Measurements from ENCODE around the gene MBD3L4.
A peak's percentile ranks its signal among the peaks of the same experiment; 100 is the strongest.
"Not testable (repeated sequence)": the region's sequence is repeated elsewhere in the genome, so short reads cannot be mapped to it uniquely, and the experiment has no call there.

MBD3L4 gene
- 0 reads per million in 18 experiments for total RNA-seq

DNA sequence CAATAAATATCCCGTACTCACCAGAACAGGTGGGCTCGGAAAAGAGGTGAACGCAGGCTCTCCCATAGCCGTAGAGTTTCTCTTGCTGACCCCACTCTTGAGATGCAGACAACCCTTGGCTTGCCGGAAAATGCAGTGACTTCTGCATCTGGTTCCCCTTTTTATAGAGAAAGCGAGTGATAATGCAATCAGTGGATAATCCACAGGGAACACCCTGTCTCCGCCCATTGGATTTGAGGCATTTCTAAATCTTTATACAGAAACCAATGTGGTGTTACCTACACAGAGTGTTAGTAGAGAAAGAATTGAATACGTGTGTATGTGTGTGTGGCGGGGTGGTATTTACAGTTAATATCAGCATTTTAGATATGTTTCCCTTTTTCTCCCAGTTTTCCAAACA, at the start of gene MBD3L4:
TSS of gene MBD3L4 (minus strand) at position 101 of the 400 bp plus-strand sequence. CDS start at position 66, 35 bp downstream.
- not testable (repeated sequence) for DNase-seq

DNA sequence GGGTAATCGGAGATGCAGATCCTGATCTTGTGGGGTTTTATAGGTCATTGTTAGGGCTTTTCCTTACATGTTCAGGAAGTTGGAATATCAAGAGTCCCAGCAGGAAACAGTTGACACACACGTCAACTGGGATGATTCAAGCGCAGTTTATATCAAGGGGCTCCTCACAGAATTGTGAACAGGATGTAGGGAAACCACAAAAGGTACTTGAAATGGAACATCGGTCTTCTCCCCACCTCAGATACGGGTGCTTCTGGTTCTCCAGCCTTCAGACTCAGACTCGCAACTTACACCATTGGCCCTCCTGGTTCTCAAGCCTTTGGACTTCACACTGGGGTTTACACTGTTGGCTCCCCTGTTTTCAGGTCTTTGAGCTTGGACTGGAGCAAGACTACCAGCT, 49.0 kb upstream of the MBD3L4 start:
- DNase-seq: no peak

DNA sequence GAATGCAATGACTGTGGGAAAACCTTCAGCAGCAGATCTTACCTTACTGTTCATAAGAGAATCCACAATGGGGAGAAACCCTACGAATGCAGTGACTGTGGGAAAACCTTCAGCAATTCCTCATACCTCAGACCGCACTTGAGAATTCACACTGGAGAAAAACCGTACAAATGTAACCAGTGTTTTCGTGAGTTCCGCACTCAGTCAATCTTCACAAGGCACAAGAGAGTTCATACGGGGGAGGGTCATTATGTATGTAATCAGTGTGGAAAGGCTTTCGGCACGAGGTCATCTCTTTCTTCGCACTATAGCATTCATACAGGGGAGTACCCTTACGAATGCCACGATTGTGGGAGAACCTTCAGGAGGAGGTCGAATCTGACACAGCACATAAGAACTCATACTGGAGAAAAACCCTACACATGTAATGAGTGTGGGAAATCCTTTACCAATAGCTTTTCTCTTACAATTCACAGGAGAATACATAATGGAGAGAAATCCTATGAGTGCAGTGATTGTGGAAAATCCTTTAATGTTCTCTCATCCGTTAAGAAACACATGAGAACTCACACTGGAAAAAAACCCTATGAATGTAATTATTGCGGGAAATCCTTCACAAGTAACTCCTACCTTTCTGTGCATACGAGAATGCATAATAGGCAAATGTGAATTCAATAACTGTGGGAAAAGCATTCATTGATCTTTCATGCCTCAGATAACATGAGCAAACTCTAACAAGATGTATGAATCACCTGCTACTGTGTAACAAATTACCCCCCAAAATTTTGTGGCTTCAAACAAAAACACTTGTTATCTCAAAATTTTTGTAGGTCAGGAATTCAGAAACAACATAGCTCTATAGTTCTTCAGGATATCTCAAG, 43.3 kb upstream of the MBD3L4 start:
- peak; percentile 19 to 21 for DNase-seq

DNA sequence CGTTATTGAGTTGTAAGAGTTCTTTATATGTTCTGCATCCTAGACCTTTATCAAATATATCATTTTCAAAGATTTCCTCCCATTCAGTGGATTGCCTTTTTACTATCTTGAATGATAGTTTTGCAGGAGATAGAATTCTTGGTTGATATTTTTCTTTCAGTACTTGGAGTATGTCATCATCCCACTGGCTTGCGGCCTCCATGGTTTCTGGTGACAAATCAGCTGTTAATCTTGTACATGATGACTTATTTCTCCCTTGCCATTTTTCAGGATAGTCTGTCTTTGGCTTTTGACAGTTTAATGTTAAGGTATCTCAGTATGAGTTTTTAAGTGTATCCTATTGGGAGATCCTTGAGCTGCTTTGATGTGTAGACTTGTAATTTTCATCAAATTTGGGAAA, 38.0 kb upstream of the MBD3L4 start:
- DNase-seq: no peak

DNA sequence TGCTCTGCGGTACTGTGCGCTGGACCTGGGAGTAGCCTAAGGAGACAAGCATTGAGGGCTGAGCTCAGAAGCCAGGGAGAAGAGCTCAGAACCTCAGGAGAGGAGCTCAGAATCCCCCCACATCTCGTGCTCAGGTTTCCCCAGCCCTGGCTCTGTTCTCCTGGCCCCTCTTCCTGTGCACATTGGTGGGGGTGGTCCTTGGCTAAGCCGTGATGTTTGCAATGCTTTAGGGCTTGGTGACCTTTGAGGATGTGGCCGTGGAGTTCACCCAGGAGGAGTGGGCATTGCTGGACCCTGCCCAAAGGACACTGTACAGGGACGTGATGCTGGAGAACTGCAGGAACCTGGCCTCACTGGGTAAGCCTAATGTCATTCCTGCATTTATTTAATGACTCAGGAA, 36.2 kb upstream of the MBD3L4 start:
- no peak for DNase-seq

DNA sequence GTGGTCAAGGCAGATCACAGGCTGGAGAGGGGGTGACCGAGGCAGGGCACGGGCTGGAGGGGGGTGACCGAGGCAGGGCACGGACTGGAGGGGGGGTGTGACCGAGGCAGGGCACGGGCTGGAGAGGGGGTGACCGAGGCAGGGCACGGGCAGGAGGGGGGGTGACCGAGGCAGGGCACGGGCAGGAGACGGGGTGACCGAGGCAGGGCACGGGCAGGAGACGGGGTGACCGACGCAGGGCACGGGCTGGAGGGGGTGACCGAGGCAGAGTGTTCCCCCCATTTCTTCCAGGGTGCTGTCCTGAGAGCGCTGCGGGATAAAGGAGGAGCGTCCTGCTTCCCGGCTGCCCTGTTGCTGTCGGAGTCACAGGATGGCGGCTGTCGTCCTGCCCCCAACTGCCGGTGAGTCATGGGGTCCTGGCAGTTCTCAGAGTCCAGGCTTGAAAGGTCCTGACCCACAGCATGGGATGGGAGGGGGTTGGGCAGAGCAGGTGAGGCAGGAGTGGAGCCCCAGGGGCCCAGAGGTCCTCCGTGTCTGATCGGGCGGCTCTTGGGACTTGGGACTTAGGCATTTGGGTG, 34.8 kb upstream of the MBD3L4 start:
- no peak for DNase-seq

DNA sequence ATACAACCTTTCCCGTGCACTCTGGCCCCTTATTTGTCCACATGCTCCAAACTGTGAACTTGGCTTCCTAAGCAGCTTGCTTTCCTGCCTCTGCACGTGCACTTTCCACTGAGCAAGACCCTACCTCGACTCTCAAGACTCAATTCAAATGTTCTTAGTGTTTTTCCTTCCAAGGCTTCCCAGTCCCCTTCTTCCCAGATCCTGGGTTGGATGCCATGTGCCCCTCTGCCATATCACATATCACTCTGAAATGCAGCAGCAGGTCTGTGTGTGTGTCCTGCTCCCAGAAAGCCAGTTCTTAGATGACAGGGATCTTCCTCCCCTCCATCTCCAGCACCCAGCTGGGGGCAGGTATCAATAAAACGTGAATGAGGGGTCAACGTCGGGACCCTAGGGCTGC, 32.6 kb upstream of the MBD3L4 start:
- DNase-seq: no peak

DNA sequence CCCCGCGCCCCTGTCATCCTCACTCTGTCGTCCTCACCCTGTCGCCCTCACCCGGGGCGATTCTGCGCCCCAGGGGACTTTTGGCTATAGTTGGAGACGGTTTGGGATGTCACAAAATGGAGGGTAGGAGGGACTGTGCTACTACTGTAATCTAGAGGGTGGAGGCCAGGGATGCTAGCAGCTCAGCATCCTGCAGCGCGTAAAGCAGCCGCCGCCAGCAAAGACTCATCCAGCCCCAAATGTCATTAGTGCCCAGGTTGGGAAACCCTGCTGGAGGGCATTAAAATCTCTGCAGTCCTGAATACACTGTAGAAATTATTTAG, 29.9 kb upstream of the MBD3L4 start:
- DNase-seq: no peak

DNA sequence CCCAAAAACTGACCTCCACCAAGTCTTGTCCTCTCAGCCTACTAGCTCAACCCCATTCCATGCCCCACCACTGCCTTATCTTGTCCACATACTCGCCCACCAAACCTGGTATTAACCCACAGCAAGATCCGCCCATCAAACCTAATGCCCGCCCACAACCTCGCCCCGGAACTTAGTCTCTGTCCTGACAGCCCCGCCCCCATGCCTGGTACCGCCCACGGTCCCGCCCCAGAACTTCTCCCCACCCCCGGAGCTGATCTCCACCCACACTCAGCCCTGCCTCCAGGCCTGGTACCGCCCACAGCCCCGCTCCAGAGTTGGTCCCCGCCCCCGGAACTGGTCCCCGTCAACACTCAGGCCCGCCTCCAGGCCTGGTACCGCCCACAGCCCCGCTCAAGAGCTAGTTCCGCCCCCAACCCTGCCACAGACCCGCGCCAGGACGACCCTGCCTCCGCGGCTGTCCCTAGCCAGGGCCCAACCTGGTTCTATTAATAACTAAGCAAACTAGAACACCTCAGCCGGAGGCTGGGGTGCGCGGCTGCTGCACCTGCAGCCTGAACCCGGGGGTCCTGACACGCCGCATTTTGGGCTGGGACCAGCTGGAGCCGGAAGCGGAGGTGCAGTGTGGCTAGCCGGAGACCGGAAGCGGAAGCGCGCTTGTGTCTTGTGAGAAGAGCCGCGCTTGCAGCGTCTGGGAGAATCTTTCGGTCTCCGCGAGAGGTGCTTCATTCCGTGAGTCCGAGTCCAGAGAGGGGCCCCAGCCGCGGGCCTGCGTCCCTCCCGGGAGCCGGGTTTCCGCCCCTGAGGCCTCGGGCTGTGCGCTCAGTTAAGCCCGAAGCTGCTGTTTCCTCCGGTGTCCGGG, 29.3 kb upstream of the MBD3L4 start, which contains the start of gene ZNF557:
TSS of gene ZNF557 (plus strand) at position 662 of the 862 bp plus-strand sequence. CDS start 5,372 bp downstream, outside the sequence.
- peak; percentile 96 to 97 for DNase-seq

DNA sequence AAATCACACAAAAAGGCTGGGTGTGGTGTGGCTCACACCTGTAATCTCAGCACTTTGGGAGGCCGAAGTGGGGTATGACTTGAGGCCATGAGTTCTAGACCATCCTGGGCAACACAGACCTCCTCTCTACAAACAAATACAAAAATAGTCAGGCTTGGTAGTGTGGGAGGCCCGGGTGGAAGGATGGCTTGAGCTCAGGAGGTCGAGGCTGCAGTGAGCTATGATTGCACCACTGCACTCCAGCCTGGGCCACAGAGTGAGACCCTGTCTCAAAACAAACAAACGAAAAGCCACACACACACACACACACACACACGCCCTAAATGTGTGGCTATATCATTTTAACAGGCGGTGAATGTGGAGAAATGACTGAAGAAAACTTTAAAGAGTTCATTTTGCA, 28.6 kb upstream of the MBD3L4 start:
- no peak for DNase-seq

DNA sequence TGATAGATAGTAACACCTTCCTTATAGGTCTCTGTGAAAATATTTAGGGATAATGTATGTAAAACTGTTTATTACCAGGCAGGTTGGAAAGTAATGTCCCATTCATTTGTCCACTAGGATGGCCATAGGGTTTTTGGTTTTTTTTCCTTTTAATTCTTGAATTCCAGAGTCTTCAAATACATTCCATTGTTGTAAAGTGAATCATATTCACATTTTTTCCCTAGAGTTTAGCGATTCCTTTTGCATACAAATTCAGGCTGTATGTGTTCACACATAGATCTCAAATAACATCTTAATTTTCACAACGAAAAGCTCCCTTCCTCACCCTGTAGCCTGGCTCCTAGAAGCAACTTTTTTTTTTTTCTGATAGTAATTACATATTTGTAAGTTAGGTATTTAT, 27.7 kb upstream of the MBD3L4 start:
- DNase-seq: no peak

DNA sequence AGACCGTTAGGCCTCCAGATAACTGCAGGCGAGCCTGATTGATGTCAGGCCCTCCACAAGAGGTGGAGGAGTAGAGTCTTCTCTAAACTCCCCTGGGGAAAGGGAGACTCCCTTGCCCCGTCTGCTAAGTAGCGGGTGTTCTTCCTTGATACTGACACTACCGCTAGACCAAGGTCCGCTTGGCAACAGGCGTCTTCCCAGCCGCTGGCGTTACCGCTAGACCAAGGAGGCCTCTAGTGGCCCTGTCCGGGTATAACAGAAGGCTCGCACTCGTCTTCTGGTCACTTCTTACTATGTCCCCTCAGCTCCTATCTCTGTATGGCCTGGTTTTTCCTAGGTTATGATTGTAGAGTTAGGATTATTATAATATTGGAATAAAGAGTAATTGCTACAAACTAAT, 27.1 kb upstream of the MBD3L4 start:
- peak in 1 of 2 donors; percentile 21 for DNase-seq

DNA sequence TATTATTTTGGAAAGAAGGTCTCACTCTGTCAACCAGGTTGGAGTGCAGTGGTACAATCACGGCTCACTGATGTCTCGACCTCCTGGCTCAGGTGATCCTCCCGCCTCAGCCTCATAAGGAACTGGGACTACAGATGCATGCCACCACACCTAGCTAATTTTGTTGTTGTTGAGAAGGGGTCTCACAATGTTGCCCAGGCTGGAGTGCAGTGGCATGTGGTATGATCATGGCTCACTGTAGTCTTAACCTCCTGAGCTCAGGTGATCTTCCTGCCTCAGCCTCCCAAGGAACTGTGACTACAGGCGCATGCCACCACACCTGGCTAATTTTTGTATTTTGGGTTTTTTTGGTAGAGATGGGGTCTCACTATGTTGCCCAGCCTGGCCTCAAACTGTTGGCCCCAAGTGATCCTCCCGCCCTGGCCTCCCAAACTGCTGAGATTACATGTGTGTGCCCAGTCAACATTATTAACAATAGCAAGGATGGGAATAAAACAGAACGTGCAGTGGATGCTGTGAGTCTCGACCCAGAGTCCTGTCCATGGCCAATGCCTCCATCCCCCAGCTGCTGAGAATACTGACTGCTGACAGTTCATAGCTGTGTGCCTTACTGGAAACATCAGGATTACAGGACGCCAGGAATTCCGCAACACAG, 23.9 kb upstream of the MBD3L4 start:
- no peak for DNase-seq

DNA sequence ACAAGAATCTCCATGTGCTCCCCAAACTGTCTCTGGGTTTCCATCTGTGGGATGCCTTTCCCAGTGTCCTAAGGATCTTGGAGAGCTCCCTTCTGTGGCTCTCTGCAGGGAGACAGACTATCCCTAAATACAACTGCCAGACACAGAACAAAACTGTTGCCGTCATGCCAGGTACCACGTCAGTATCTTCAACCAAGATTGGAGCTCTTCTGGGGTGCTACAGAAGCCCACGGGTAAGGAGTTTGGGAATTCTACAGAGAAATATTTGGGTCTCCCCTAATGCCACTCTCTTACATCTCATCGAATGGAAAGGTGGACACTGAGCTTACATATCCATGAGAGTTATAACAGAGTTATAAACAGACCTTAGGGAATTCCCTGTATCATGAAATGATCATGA, 23.4 kb upstream of the MBD3L4 start:
- no peak for DNase-seq

DNA sequence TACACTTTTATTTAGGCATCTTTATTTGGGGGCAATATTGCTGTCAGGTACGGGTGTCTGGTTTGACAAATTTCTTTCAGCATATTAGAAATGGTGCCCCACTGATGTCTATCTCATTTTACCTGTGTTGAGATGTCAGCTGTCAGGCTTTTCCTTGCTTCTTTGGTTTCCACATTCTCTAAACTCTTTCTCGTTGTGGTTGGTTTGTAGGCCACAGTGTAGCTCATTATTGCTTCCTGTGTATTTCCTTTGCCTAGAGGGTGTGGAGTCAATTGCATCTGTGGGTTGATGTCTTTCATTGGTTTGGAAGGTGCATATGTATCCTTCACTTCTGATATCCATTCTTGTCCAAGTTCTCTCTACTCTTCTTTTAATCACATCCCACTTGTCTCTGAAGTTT, 20.0 kb upstream of the MBD3L4 start:
- not testable (repeated sequence) for DNase-seq

DNA sequence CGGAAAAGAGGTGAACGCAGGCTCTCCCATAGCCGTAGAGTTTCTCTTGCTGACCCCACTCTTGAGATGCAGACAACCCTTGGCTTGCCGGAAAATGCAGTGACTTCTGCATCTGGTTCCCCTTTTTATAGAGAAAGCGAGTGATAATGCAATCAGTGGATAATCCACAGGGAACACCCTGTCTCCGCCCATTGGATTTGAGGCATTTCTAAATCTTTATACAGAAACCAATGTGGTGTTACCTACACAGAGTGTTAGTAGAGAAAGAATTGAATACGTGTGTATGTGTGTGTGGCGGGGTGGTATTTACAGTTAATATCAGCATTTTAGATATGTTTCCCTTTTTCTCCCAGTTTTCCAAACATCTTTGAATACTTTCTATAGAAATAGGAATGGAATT, 18.6 kb upstream of the MBD3L4 start, which contains the start of gene MBD3L3:
TSS of gene MBD3L3 (minus strand) at position 101 of the 400 bp plus-strand sequence. CDS start at position 30, 71 bp downstream.
- DNase-seq: not testable (repeated sequence)

DNA sequence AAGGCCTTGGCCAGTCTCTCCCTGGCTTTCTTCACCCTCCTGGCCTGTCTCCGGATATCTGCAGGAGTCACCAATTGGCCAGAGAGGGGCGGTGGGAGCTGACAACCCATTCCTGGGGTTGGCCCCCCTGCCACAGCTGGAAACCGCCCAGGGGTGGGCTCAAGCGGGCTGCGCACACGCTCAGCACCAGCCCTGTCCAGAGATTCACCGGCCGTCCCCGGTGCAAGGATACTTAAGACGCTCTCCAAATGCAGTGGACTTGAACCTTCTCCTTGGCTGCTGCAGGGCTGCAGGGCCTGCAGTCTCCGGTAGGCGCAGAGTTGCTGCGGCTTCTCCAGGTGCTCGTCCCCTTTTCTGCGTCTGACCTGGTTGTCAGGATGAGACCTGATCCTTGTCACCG, 16.4 kb upstream of the MBD3L4 start:
- not testable (repeated sequence) for DNase-seq

DNA sequence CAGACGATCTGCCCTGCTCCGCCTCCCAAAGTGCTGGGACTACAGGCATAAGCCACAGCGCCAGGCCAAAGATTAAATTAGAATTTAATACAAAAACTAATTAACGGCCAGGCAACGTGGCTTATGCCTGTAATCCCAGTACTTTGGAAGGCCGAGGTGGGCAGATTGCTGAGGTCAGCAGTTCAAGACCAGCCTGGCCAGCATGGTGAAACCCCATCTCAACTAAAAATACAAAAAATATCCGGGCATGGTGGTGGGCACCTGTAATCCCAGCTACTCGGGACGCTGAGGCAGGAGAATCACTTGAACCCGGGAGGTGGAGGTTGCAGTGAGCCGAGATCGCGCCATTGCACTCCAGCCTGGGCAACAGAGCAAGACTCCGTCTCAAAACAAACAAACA, 15.7 kb upstream of the MBD3L4 start:
- DNase-seq: not testable (repeated sequence)

DNA sequence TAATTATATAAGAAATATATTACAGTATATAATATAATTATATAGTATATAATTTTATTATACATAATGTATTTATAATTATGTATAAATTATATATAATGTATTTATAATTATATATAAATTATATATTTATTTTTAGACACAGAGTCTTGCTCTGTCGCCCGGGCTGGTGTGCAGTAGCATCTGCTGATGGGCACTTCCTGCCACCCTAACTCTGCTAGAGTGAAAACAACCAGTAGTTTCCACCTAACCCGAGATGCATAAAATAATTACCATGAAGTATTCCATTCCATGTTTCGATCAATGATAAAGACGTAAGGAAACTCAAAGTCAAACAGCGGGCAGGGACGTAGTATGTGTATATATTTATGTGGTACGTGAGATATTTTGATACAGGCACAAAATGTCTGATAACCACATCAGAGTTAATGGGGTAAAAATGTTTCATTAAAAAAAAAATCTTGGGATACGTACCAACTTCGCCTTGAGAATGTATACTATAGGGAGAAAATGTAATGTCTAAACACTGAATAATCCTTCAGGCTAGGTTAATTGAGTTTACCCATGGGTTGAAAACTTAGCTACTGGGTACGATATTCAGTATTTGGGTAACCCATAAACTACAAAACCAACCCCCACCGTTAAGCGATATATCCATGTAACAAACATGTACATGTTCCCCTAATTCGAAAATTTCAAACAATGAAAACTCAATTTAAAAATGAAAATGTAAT, 14.8 kb upstream of the MBD3L4 start:
- not testable (repeated sequence) for DNase-seq

DNA sequence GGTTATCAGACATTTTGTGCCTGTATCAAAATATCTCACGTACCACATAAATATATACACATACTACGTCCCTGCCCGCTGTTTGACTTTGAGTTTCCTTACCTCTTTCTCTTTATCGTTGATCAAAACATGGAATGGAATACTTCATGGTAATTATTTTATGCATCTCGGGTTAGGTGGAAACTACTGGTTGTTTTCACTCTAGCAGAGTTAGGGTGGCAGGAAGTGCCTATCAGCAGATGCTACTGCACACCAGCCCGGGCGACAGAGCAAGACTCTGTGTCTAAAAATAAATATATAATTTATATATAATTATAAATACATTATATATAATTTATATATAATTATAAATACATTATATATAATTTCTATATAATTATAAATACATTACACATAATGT, 12.9 kb upstream of the MBD3L4 start:
- DNase-seq: not testable (repeated sequence)

DNA sequence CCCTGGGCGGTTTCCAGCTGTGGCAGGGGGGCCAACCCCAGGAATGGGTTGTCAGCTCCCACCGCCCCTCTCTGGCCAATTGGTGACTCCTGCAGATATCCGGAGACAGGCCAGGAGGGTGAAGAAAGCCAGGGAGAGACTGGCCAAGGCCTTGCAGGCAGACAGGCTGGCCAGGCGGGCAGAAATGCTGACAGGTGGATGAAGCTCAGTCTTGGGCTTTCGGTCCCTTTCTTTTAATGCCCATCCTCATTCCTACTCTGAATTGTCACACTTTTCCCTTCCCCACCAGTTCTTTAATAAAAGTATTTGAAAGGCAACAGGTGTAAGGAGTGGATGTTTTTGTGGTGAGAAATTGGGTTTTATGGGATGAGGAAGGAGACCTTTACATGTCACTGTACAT, 11.4 kb upstream of the MBD3L4 start:
- not testable (repeated sequence) for DNase-seq

DNA sequence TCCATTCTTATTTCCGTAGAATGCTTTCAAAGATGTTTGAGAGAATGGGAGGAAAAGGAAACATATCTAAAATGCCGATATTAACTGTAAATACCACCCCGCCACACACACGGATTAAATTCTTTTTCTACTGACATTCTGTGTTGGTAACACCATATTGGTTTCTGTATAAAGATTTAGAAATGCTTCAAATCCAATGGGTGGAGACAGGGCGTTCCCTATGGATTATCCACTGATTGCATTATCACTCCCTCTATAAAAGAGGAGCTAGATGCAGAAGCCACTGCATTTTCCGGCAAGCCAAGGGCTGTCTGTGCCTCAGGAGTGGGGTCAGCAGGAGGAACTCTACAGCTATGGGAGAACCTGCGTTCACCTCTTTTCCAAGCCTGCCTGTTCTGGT, 9.0 kb upstream of the MBD3L4 start, which contains the start of gene MBD3L2:
TSS of gene MBD3L2 (plus strand) at position 301 of the 400 bp plus-strand sequence. CDS start at position 354, 53 bp downstream.
- DNase-seq: not testable (repeated sequence)

Measured in inflammatory macrophage (primary cell).